DOHH2 (cell line): Measurements from ENCODE around the gene SLC25A39.

Source experiments
- EZH2phosphoT487 ChIP-seq: fragments of 200-600 bp; sonication (generic); IDR thresholded peaks from 2 replicates; pipeline ENCODE4 v1.6.1; 2017; ENCODE audit warnings: borderline replicate concordance, mild to moderate bottlenecking, antibody characterized with exemption, low read length, moderate library complexity, mixed read lengths
- TF ChIP-seq, protein P1 (sequence below): fragments of 200-600 bp; sonication (generic); IDR thresholded peaks from one replicate; pipeline ENCODE4 v1.5.1; 2014; ENCODE audit warnings: antibody characterized with exemption, mild to moderate bottlenecking, low read depth, low read length; ENCODE audit not compliant: poor library complexity, severe bottlenecking

DNA sequence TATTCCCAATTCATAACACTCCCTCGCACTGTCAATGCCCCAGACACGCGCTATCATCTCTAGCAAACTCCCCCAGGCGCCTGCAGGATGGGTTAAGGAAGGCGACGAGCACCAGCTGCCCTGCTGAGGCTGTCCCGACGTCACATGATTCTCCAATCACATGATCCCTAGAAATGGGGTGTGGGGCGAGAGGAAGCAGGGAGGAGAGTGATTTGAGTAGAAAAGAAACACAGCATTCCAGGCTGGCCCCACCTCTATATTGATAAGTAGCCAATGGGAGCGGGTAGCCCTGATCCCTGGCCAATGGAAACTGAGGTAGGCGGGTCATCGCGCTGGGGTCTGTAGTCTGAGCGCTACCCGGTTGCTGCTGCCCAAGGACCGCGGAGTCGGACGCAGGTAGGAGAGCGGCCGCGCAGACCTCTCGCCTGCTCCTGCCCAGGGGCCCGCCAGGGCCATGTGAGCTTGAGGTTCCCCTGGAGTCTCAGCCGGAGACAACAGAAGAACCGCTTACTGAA lies 20.4 kb upstream of the SLC25A39 start, which contains the start of gene GRN:
- TF ChIP-seq, protein P1, sequence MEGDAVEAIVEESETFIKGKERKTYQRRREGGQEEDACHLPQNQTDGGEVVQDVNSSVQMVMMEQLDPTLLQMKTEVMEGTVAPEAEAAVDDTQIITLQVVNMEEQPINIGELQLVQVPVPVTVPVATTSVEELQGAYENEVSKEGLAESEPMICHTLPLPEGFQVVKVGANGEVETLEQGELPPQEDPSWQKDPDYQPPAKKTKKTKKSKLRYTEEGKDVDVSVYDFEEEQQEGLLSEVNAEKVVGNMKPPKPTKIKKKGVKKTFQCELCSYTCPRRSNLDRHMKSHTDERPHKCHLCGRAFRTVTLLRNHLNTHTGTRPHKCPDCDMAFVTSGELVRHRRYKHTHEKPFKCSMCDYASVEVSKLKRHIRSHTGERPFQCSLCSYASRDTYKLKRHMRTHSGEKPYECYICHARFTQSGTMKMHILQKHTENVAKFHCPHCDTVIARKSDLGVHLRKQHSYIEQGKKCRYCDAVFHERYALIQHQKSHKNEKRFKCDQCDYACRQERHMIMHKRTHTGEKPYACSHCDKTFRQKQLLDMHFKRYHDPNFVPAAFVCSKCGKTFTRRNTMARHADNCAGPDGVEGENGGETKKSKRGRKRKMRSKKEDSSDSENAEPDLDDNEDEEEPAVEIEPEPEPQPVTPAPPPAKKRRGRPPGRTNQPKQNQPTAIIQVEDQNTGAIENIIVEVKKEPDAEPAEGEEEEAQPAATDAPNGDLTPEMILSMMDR = no peak
- TF ChIP-seq EZH2phosphoT487 = no peak
